Activated T-helper 2 cell treated with anti-CD3 and anti-CD28 coated beads, Interferon-gamma antibody, Interleukin-2, Interleukin-4, amounts not matched to agents 10 μg/mL and 5 μg/mL and 100 μg/mL, durations not matched to agents 14 hours and 24 hours and 36 hours (primary cell): ENCODE results near the gene RPL15. TPM values are rescaled to one million over a fixed set of nuclear protein-coding genes. Genes with fewer than 3 reads are reported as not detected.

ENCODE experiments used
- DNase-seq: peaks from one replicate; pipeline ENCODE4 v3.0.0; 2021; ENCODE audit warnings: low spot score
- H3K27ac Mint-ChIP-seq: one replicate; pipeline ENCODE4 v1.8.0; 2021; ENCODE audit warnings: mixed read lengths
- H3K27me3 Mint-ChIP-seq: one replicate; pipeline ENCODE4 v1.8.0; 2021; ENCODE audit warnings: low read depth, mixed read lengths
- H3K36me3 Mint-ChIP-seq: one replicate; pipeline ENCODE4 v1.8.0; 2021; ENCODE audit warnings: low read depth, mixed read lengths
- H3K4me1 Mint-ChIP-seq: one replicate; pipeline ENCODE4 v1.8.0; 2021; ENCODE audit warnings: low read depth, mixed read lengths
- H3K4me3 Mint-ChIP-seq: one replicate; pipeline ENCODE4 v1.8.0; 2021; ENCODE audit warnings: low read depth, mild to moderate bottlenecking, moderate library complexity, mixed read lengths
- H3K9me3 Mint-ChIP-seq: one replicate; pipeline ENCODE4 v1.8.0; 2021; ENCODE audit warnings: mixed read lengths
- intact Hi-C: fragments of 100-400 bp; cut with micrococcal nuclease; formaldehyde crosslinking; loops from one replicate; pipeline ENCODE4 v1.15.1; 2023
- total RNA-seq: library from RNA; stranded (reverse); gene quantifications from 2 replicates; pipeline ENCODE4 v1.2.3, GENCODE V29; 2022

Gene RPL15
- total RNA-seq, 1 donor from 2014 or later, result 1,859 TPM

GRCh38 chr3:23921052-23921511, 4.2 kb downstream of the RPL15 start:
- no peak overlapping the region for H3K27ac Mint-ChIP-seq
- H3K9me3 Mint-ChIP-seq, result no peaks in the 10 kb centered on the region
- H3K27me3 Mint-ChIP-seq, result peaks cover 2% of the 10 kb centered on the region
- H3K4me1 Mint-ChIP-seq, result peaks cover 27% of the 10 kb centered on the region
- intact Hi-C loops, result no loop called here
- no peak overlapping the region for H3K4me3 Mint-ChIP-seq
- peaks cover 51% of the 10 kb centered on the region for H3K36me3 Mint-ChIP-seq
- DNase-seq, result no peak

- no peak overlapping the region for H3K4me3 Mint-ChIP-seq
- no peaks in the 10 kb centered on the region for H3K27me3 Mint-ChIP-seq
- H3K36me3 Mint-ChIP-seq, result peaks cover 32% of the 10 kb centered on the region
- DNase-seq, result no peak
- intact Hi-C loops, result no loop called here
- peaks cover 15% of the 10 kb centered on the region for H3K4me1 Mint-ChIP-seq
- H3K27ac Mint-ChIP-seq, result no peak overlapping the region
- no peaks in the 10 kb centered on the region for H3K9me3 Mint-ChIP-seq
These were observed 6.9 kb downstream of the RPL15 start for GRCh38 chr3:23923786-23924185.

GRCh38 chr3:23926246-23926645, 9.3 kb downstream of the RPL15 start:
- Mint-ChIP-seq H3K36me3 (peaks cover 8% of the 10 kb centered on the region), H3K9me3 (no peaks in the 10 kb centered on the region), H3K4me3 (no peak overlapping the region), H3K27me3 (peaks cover 7% of the 10 kb centered on the region), H3K4me1 (no peaks in the 10 kb centered on the region), H3K27ac (no peak overlapping the region)
- no peak for DNase-seq
- intact Hi-C loops, result no loop called here

GRCh38 chr3:23926736-23927135, 9.8 kb downstream of the RPL15 start:
- H3K36me3 Mint-ChIP-seq, result peaks cover 3% of the 10 kb centered on the region
- H3K27ac Mint-ChIP-seq, result no peak overlapping the region
- DNase-seq, result no peak
- peaks cover 10% of the 10 kb centered on the region for H3K27me3 Mint-ChIP-seq
- intact Hi-C loops, result no loop called here
- peaks cover 3% of the 10 kb centered on the region for H3K4me1 Mint-ChIP-seq
- no peaks in the 10 kb centered on the region for H3K9me3 Mint-ChIP-seq
- no peak overlapping the region for H3K4me3 Mint-ChIP-seq

- Mint-ChIP-seq H3K36me3 (no peaks in the 10 kb centered on the region), H3K4me3 (no peak overlapping the region), H3K4me1 (peaks cover 3% of the 10 kb centered on the region), H3K9me3 (no peaks in the 10 kb centered on the region), H3K27ac (no peak overlapping the region), H3K27me3 (peaks cover 13% of the 10 kb centered on the region)
- no peak for DNase-seq
- intact Hi-C loops, result no loop called here
These were observed 11.6 kb downstream of the RPL15 start for GRCh38 chr3:23928524-23928923.

- H3K9me3 Mint-ChIP-seq, result no peaks in the 10 kb centered on the region
- H3K27ac Mint-ChIP-seq, result no peak overlapping the region
- no peak for DNase-seq
- H3K4me1 Mint-ChIP-seq, result peaks cover 3% of the 10 kb centered on the region
- no peak overlapping the region for H3K4me3 Mint-ChIP-seq
- H3K36me3 Mint-ChIP-seq, result no peaks in the 10 kb centered on the region
- intact Hi-C loops, result no loop called here
- H3K27me3 Mint-ChIP-seq, result peaks cover 18% of the 10 kb centered on the region
These were observed 14.7 kb downstream of the RPL15 start for GRCh38 chr3:23931597-23931996.

- no peak for DNase-seq
- Mint-ChIP-seq H3K4me1 (peaks cover 3% of the 10 kb centered on the region), H3K36me3 (no peaks in the 10 kb centered on the region), H3K9me3 (no peaks in the 10 kb centered on the region), H3K27ac (no peak overlapping the region), H3K27me3 (peaks cover 24% of the 10 kb centered on the region), H3K4me3 (no peak overlapping the region)
- intact Hi-C loops, result no loop called here
These were observed 15.6 kb downstream of the RPL15 start for GRCh38 chr3:23932571-23932970.

GRCh38 chr3:23934253-23934652, 17.3 kb downstream of the RPL15 start:
- Mint-ChIP-seq H3K36me3 (no peaks in the 10 kb centered on the region), H3K27me3 (peaks cover 33% of the 10 kb centered on the region), H3K9me3 (no peaks in the 10 kb centered on the region), H3K4me3 (no peak overlapping the region), H3K4me1 (peaks cover 3% of the 10 kb centered on the region), H3K27ac (no peak overlapping the region)
- DNase-seq, result no peak
- intact Hi-C loops, result no loop called here

- intact Hi-C loops, result no loop called here
- no peaks in the 10 kb centered on the region for H3K36me3 Mint-ChIP-seq
- H3K4me1 Mint-ChIP-seq, result no peaks in the 10 kb centered on the region
- H3K4me3 Mint-ChIP-seq, result no peak overlapping the region
- no peaks in the 10 kb centered on the region for H3K9me3 Mint-ChIP-seq
- H3K27ac Mint-ChIP-seq, result no peak overlapping the region
- DNase-seq, result no peak
- H3K27me3 Mint-ChIP-seq, result peaks cover 28% of the 10 kb centered on the region
These were observed 20.4 kb downstream of the RPL15 start for GRCh38 chr3:23937296-23937695.

- Mint-ChIP-seq H3K27me3 (peaks cover 37% of the 10 kb centered on the region), H3K4me1 (no peaks in the 10 kb centered on the region), H3K36me3 (no peaks in the 10 kb centered on the region), H3K9me3 (no peaks in the 10 kb centered on the region), H3K27ac (no peak overlapping the region), H3K4me3 (no peak overlapping the region)
- intact Hi-C loops, result no loop called here
- no peak for DNase-seq
These were observed 21.8 kb downstream of the RPL15 start for GRCh38 chr3:23938688-23939087.

GRCh38 chr3:23940775-23941174, 23.8 kb downstream of the RPL15 start:
- no peaks in the 10 kb centered on the region for H3K36me3 Mint-ChIP-seq
- DNase-seq, result no peak
- H3K27ac Mint-ChIP-seq, result no peak overlapping the region
- H3K4me3 Mint-ChIP-seq, result no peak overlapping the region
- intact Hi-C loops, result loop anchor here (10.0 kb wide), 1 partner anchor 496 kb away; no protein-coding TSS in a partner anchor
- peaks cover 41% of the 10 kb centered on the region for H3K27me3 Mint-ChIP-seq
- H3K9me3 Mint-ChIP-seq, result no peaks in the 10 kb centered on the region
- H3K4me1 Mint-ChIP-seq, result peaks cover 4% of the 10 kb centered on the region

- peaks cover 4% of the 10 kb centered on the region for H3K4me1 Mint-ChIP-seq
- no peaks in the 10 kb centered on the region for H3K9me3 Mint-ChIP-seq
- no peak overlapping the region for H3K4me3 Mint-ChIP-seq
- intact Hi-C loops, result loop anchor here (10.0 kb wide), 1 partner anchor 497 kb away; no protein-coding TSS in a partner anchor
- H3K27me3 Mint-ChIP-seq, result peaks cover 41% of the 10 kb centered on the region
- H3K36me3 Mint-ChIP-seq, result no peaks in the 10 kb centered on the region
- no peak overlapping the region for H3K27ac Mint-ChIP-seq
- no peak for DNase-seq
These were observed 24.5 kb downstream of the RPL15 start for GRCh38 chr3:23941440-23941839.

- Mint-ChIP-seq H3K9me3 (no peaks in the 10 kb centered on the region), H3K4me3 (no peak overlapping the region), H3K36me3 (no peaks in the 10 kb centered on the region), H3K27me3 (peaks cover 35% of the 10 kb centered on the region), H3K27ac (no peak overlapping the region), H3K4me1 (peaks cover 9% of the 10 kb centered on the region)
- intact Hi-C loops, result loop anchor here (10.0 kb wide), 1 partner anchor 498 kb away; no protein-coding TSS in a partner anchor
- DNase-seq, result no peak
These were observed 25.6 kb downstream of the RPL15 start for GRCh38 chr3:23942546-23942945.
